ENCODE measurements around the gene CRYAB. TPM values are rescaled to one million over a fixed set of nuclear protein-coding genes. Genes with fewer than 3 reads are reported as not detected.
"Not testable (repeated sequence)": the region's sequence is repeated elsewhere in the genome, so short reads cannot be mapped to it uniquely, and the experiment has no call there.

CRYAB gene
- total RNA-seq, 3 donors from 2014 or later, result 0.35 TPM; not detected in 2

GRCh38 chr11:111908639-111909305 lies 2.8 kb downstream of the CRYAB start:
- ATAC-seq (no peak), DNase-seq (no peak)
- H3K9me3 Mint-ChIP-seq, result peaks cover 6% of the 10 kb centered on the region
- H3K27me3 Mint-ChIP-seq (ENCODE audit: low read depth), result peaks cover 33% of the 10 kb centered on the region
- H3K4me3 Mint-ChIP-seq, result no peak overlapping the region
- no peaks in the 10 kb centered on the region for H3K4me1 Mint-ChIP-seq (ENCODE audit: low read depth)
- no peaks in the 10 kb centered on the region for H3K36me3 Mint-ChIP-seq (ENCODE audit: insufficient read depth)

- no peak for DNase-seq
- peaks cover 18% of the 10 kb centered on the region for H3K27me3 Mint-ChIP-seq (ENCODE audit: low read depth)
- H3K9me3 Mint-ChIP-seq, result peaks cover 6% of the 10 kb centered on the region
- ATAC-seq, result no peak
- H3K4me1 Mint-ChIP-seq (ENCODE audit: low read depth), result no peaks in the 10 kb centered on the region
- H3K36me3 Mint-ChIP-seq (ENCODE audit: insufficient read depth), result no peaks in the 10 kb centered on the region
- no peak overlapping the region for H3K4me3 Mint-ChIP-seq
Observed at GRCh38 chr11:111906680-111907079, 4.9 kb downstream of the CRYAB start.

- no peak overlapping the region for H3K4me3 Mint-ChIP-seq
- no peaks in the 10 kb centered on the region for H3K36me3 Mint-ChIP-seq (ENCODE audit: insufficient read depth)
- peaks cover 7% of the 10 kb centered on the region for H3K27me3 Mint-ChIP-seq (ENCODE audit: low read depth)
- no peak for ATAC-seq
- peaks cover 6% of the 10 kb centered on the region for H3K9me3 Mint-ChIP-seq
- no peaks in the 10 kb centered on the region for H3K4me1 Mint-ChIP-seq (ENCODE audit: low read depth)
- no peak for DNase-seq
Observed at GRCh38 chr11:111905411-111905810, 6.2 kb downstream of the CRYAB start.

GRCh38 chr11:111886844-111887243 lies 24.7 kb downstream of the CRYAB start:
- ATAC-seq (no peak), DNase-seq (no peak)
- peaks cover 4% of the 10 kb centered on the region for H3K36me3 Mint-ChIP-seq (ENCODE audit: insufficient read depth)
- H3K4me3 Mint-ChIP-seq, result no peak overlapping the region
- no peaks in the 10 kb centered on the region for H3K27me3 Mint-ChIP-seq (ENCODE audit: low read depth)
- no peaks in the 10 kb centered on the region for H3K9me3 Mint-ChIP-seq
- no peaks in the 10 kb centered on the region for H3K4me1 Mint-ChIP-seq (ENCODE audit: low read depth)

- Mint-ChIP-seq H3K27me3 (ENCODE audit: low read depth) (no peaks in the 10 kb centered on the region), H3K4me3 (no peak overlapping the region), H3K36me3 (ENCODE audit: insufficient read depth) (peaks cover 4% of the 10 kb centered on the region), H3K4me1 (ENCODE audit: low read depth) (no peaks in the 10 kb centered on the region), H3K9me3 (no peaks in the 10 kb centered on the region)
- DNase-seq (no peak), ATAC-seq (no peak)
Observed at GRCh38 chr11:111886032-111886431, 25.5 kb downstream of the CRYAB start.

GRCh38 chr11:111885053-111885452 lies 26.5 kb downstream of the CRYAB start:
- not testable (repeated sequence) for H3K4me1 Mint-ChIP-seq (ENCODE audit: low read depth); H3K36me3 Mint-ChIP-seq (ENCODE audit: insufficient read depth); ATAC-seq; DNase-seq; H3K4me3 Mint-ChIP-seq; H3K27me3 Mint-ChIP-seq (ENCODE audit: low read depth); H3K9me3 Mint-ChIP-seq

- Mint-ChIP-seq H3K4me1 (ENCODE audit: low read depth) (peaks cover 12% of the 10 kb centered on the region), H3K36me3 (ENCODE audit: insufficient read depth) (peaks cover 4% of the 10 kb centered on the region), H3K9me3 (no peaks in the 10 kb centered on the region), H3K27me3 (ENCODE audit: low read depth) (no peaks in the 10 kb centered on the region), H3K4me3 (no peak overlapping the region)
- DNase-seq, result no peak
- ATAC-seq, result no peak
Observed at GRCh38 chr11:111882202-111882601, 29.4 kb downstream of the CRYAB start.

GRCh38 chr11:111879637-111879960 lies 32.0 kb downstream of the CRYAB start:
- no peak for DNase-seq
- Mint-ChIP-seq H3K27me3 (ENCODE audit: low read depth) (no peaks in the 10 kb centered on the region), H3K4me1 (ENCODE audit: low read depth) (peaks cover 12% of the 10 kb centered on the region), H3K9me3 (no peaks in the 10 kb centered on the region), H3K4me3 (peak overlapping the region; percentile 87), H3K36me3 (ENCODE audit: insufficient read depth) (peaks cover 10% of the 10 kb centered on the region)
- ATAC-seq, result no peak

- H3K36me3 Mint-ChIP-seq (ENCODE audit: insufficient read depth), result peaks cover 10% of the 10 kb centered on the region
- DNase-seq, result peak; percentile 91
Observed at GRCh38 chr11:111878849-111879636, 32.5 kb downstream of the CRYAB start, which contains the start of the genes CFAP68 and FDXACB1. TSS of gene CFAP68 (plus strand) at chr11:111879541. CDS start at chr11:111879561, 20 bp downstream. TSS of gene FDXACB1 (minus strand) at chr11:111879165. CDS start at chr11:111879132, 33 bp downstream.

GRCh38 chr11:111878385-111878848 lies 33.2 kb downstream of the CRYAB start:
- H3K27me3 Mint-ChIP-seq (ENCODE audit: low read depth), result no peaks in the 10 kb centered on the region
- peak overlapping the region; percentile 87 for H3K4me3 Mint-ChIP-seq
- peaks cover 12% of the 10 kb centered on the region for H3K4me1 Mint-ChIP-seq (ENCODE audit: low read depth)
- H3K36me3 Mint-ChIP-seq (ENCODE audit: insufficient read depth), result peaks cover 6% of the 10 kb centered on the region
- ATAC-seq (no peak), DNase-seq (no peak)
- no peaks in the 10 kb centered on the region for H3K9me3 Mint-ChIP-seq

More at GRCh38 chr11:111878849-111879636, 32.5 kb downstream of the CRYAB start, which contains the start of the genes CFAP68 and FDXACB1:
- H3K27me3 Mint-ChIP-seq (ENCODE audit: low read depth), result no peaks in the 10 kb centered on the region
- H3K4me3 Mint-ChIP-seq, result peak within 1 kb of the TSS; percentile 87
- ATAC-seq, result peak; percentile 90
- no peaks in the 10 kb centered on the region for H3K9me3 Mint-ChIP-seq
- H3K4me1 Mint-ChIP-seq (ENCODE audit: low read depth), result peaks cover 12% of the 10 kb centered on the region

- DNase-seq (no peak), ATAC-seq (no peak)
- Mint-ChIP-seq H3K9me3 (no peaks in the 10 kb centered on the region), H3K27me3 (ENCODE audit: low read depth) (no peaks in the 10 kb centered on the region), H3K4me1 (ENCODE audit: low read depth) (peaks cover 18% of the 10 kb centered on the region), H3K36me3 (ENCODE audit: insufficient read depth) (peaks cover 23% of the 10 kb centered on the region), H3K4me3 (peak overlapping the region; percentile 94)
Observed at GRCh38 chr11:111871693-111872161, 39.8 kb downstream of the CRYAB start.

GRCh38 chr11:111870886-111871692 lies 40.5 kb downstream of the CRYAB start, which contains the start of gene ALG9:
TSS of gene ALG9 (minus strand) at chr11:111871581. CDS start at chr11:111871482, 99 bp downstream.
- peak; percentile 88 for DNase-seq
- Mint-ChIP-seq H3K36me3 (ENCODE audit: insufficient read depth) (peaks cover 26% of the 10 kb centered on the region), H3K9me3 (no peaks in the 10 kb centered on the region), H3K27me3 (ENCODE audit: low read depth) (no peaks in the 10 kb centered on the region), H3K4me1 (ENCODE audit: low read depth) (peaks cover 20% of the 10 kb centered on the region), H3K4me3 (peak within 1 kb of the TSS; percentile 94)
- ATAC-seq, result peak; percentile 95 to 97

- H3K4me3 Mint-ChIP-seq, result peak overlapping the region; percentile 94
- H3K4me1 Mint-ChIP-seq (ENCODE audit: low read depth), result peaks cover 20% of the 10 kb centered on the region
- DNase-seq (no peak), ATAC-seq (no peak)
- no peaks in the 10 kb centered on the region for H3K27me3 Mint-ChIP-seq (ENCODE audit: low read depth)
- H3K36me3 Mint-ChIP-seq (ENCODE audit: insufficient read depth), result peaks cover 27% of the 10 kb centered on the region
- no peaks in the 10 kb centered on the region for H3K9me3 Mint-ChIP-seq
Observed at GRCh38 chr11:111870522-111870885, 41.1 kb downstream of the CRYAB start.

- Mint-ChIP-seq H3K9me3 (no peaks in the 10 kb centered on the region), H3K36me3 (ENCODE audit: insufficient read depth) (peaks cover 31% of the 10 kb centered on the region), H3K4me1 (ENCODE audit: low read depth) (peaks cover 20% of the 10 kb centered on the region), H3K27me3 (ENCODE audit: low read depth) (no peaks in the 10 kb centered on the region), H3K4me3 (peak overlapping the region; percentile 26)
- ATAC-seq (no peak), DNase-seq (no peak)
Observed at GRCh38 chr11:111870113-111870512, 41.5 kb downstream of the CRYAB start.

Data from activated T-cell treated with anti-CD3 and anti-CD28 coated beads, Interleukin-2, amount 50 U/mL, for 4 hours (primary cell).